Lower leg skin (tissue), 4 donors: Measurements from ENCODE around the gene MAP7D3. TPM values are rescaled to one million over a fixed set of nuclear protein-coding genes. Genes with fewer than 3 reads are reported as not detected.
A peak's percentile ranks its signal among the peaks of the same experiment; 100 is the strongest.
"Not testable (repeated sequence)": the region's sequence is repeated elsewhere in the genome, so short reads cannot be mapped to it uniquely, and the experiment has no call there.

Source experiments
- DNase-seq, 2 donors: peaks; one replicate each; pipeline ENCODE4 v3.0.0-alpha.2; 2019; ENCODE audit warnings: low spot score in 2 of 2
- H3K4me3 ChIP-seq: fragments of 200-600 bp; sonication (generic); 2 replicates; pipeline ENCODE4 v1.5.1; 2017; ENCODE audit warnings: mild to moderate bottlenecking, low read depth; ENCODE audit not compliant: poor library complexity, severe bottlenecking
- CTCF ChIP-seq, 3 donors: fragments of 450-650 bp; IDR thresholded peaks; one replicate each; pipeline ENCODE4 v1.5.1; 2016; ENCODE audit warnings: antibody characterized with exemption in 3 of 3, mild to moderate bottlenecking in 3 of 3, moderate library complexity in 2 of 3
- POLR2A ChIP-seq, 2 donors: fragments of 450-650 bp; IDR thresholded peaks; one replicate each; pipeline ENCODE4 v1.6.1; 2016 to 2017; ENCODE audit warnings: antibody characterized with exemption in 2 of 2, mild to moderate bottlenecking in 1 of 2, moderate library complexity in 1 of 2
- WGBS, 2 donors: methylation state at CpG; one replicate each; pipeline ENCODE4 v1.1.5; 2018; 5-methylcytosine and 5-hydroxymethylcytosine counted together
- intact Hi-C: fragments of 100-400 bp; cut with DNase I; formaldehyde crosslinking; loops from one replicate; pipeline ENCODE4 v1.15.0; 2023; ENCODE audit warnings: low total_unique reads
- total RNA-seq, 4 donors: library from RNA; depleted of rRNA; stranded (reverse); fragments of >200 nt; gene quantifications; one replicate each; pipeline ENCODE4 v1.1.0, GENCODE V29; 2016

MAP7D3 gene
- total RNA-seq, 4 donors from 2014 or later = 4.4 to 7.6 (median 5.4) TPM

GRCh38 chrX:136250191-136251040 is 784 bp downstream of the MAP7D3 start:
- 28 to 32% methylated on average over 9 to 53 of the region's 53 CpGs for WGBS, 2 donors
- peak overlapping the region; percentile 53 for H3K4me3 ChIP-seq
- intact Hi-C loops = no loop called here
- no peak for TF ChIP-seq POLR2A (IDR thresholded peaks at IDR 0.05)
- no peak for TF ChIP-seq CTCF (IDR thresholded peaks at IDR 0.05)
- DNase-seq = no peak

GRCh38 chrX:136246201-136246600 is 5.0 kb downstream of the MAP7D3 start:
- no peak for DNase-seq
- no peak for TF ChIP-seq POLR2A (IDR thresholded peaks at IDR 0.05)
- TF ChIP-seq CTCF (IDR thresholded peaks at IDR 0.05) = no peak
- intact Hi-C loops = loop anchor here (10.0 kb wide), 1 partner anchor 949 kb away; no protein-coding TSS in a partner anchor
- H3K4me3 ChIP-seq = no peak overlapping the region
- WGBS, 2 donors = 68 to 83% methylated on average over 6 of the region's 6 CpGs

- H3K4me3 ChIP-seq, DNase-seq, intact Hi-C loops: not testable (repeated sequence)
- WGBS, 2 donors = 93 to 98% methylated on average over 4 of the region's 4 CpGs
Observed at GRCh38 chrX:136237849-136238248, 13.4 kb downstream of the MAP7D3 start.

GRCh38 chrX:136237074-136237473 is 14.1 kb downstream of the MAP7D3 start:
- TF ChIP-seq CTCF (IDR thresholded peaks at IDR 0.05) (no peak), POLR2A (IDR thresholded peaks at IDR 0.05) (no peak)
- no peak for DNase-seq
- H3K4me3 ChIP-seq = no peak overlapping the region
- 67 to 88% methylated on average over 3 of the region's 3 CpGs for WGBS, 2 donors
- intact Hi-C loops = no loop called here

- no peak for DNase-seq
- H3K4me3 ChIP-seq = no peak overlapping the region
- whole genome bisulfite sequencing, 2 donors = 64 to 84% methylated on average over 3 of the region's 3 CpGs
- TF ChIP-seq CTCF (IDR thresholded peaks at IDR 0.05) (no peak), POLR2A (IDR thresholded peaks at IDR 0.05) (no peak)
- intact Hi-C loops = no loop called here
Observed at GRCh38 chrX:136228839-136229207, 22.4 kb downstream of the MAP7D3 start.

GRCh38 chrX:136227948-136228838 is 23.0 kb downstream of the MAP7D3 start:
- no peak overlapping the region for H3K4me3 ChIP-seq
- TF ChIP-seq CTCF (IDR thresholded peaks at IDR 0.05) (no peak), POLR2A (IDR thresholded peaks at IDR 0.05) (no peak)
- WGBS, 2 donors = 83 to 86% methylated on average over 8 of the region's 8 CpGs
- no peak for DNase-seq
- intact Hi-C loops = no loop called here
